Panc1 (cell line): Measurements from ENCODE around the gene CPLX3. TPM values are rescaled to one million over a fixed set of nuclear protein-coding genes. Genes with fewer than 3 reads are reported as not detected.

ENCODE experiments used
- ATAC-seq: fragments of 200-7000 bp; cut with Tn5 transposase; 2 replicates; pipeline ENCODE4 v1.9.1; 2020; ENCODE audit warnings: mild to moderate bottlenecking, moderate library complexity
- BruUV-seq: library from RNA; stranded (reverse); fragments of 400-500 nt; replicated peaks from 2 replicates; lab custom pipeline; 2021; lab: Mats Ljungman, UMichigan
- CTCF ChIA-PET: fragments of 300-600 bp; sonication (Branson Sonifier 250); formaldehyde crosslinking; loops from one replicate; lab custom pipeline; 2022; ENCODE audit warnings: antibody characterized with exemption; lab: Charles Lee
- POLR2A ChIA-PET: fragments of 300-600 bp; sonication (Branson Sonifier 250); formaldehyde crosslinking; loops from one replicate; lab custom pipeline; 2022; ENCODE audit warnings: antibody characterized with exemption; lab: Charles Lee
- DNase-seq: peaks from one replicate; pipeline ENCODE4 v3.0.0-alpha.2; 2010; ENCODE audit warnings: low read depth, low spot score
- H3K27ac ChIP-seq: 2 replicates; pipeline ENCODE4 v1.5.1; 2011; ENCODE audit warnings: mild to moderate bottlenecking, low read length, inconsistent platforms
- H3K27me3 ChIP-seq: fragments of 200-500 bp; sonication (Bioruptor generic); 2 replicates; pipeline ENCODE4 v1.6.0; 2014; ENCODE audit warnings: low read length, inconsistent platforms; ENCODE audit not compliant: control insufficient read depth, insufficient read depth
- H3K36me3 ChIP-seq: fragments of 200-500 bp; sonication (Bioruptor generic); 2 replicates; pipeline ENCODE4 v1.5.1; 2014; ENCODE audit warnings: inconsistent platforms, mild to moderate bottlenecking, low read length, moderate library complexity; ENCODE audit not compliant: control insufficient read depth, insufficient read depth
- H3K4me1 ChIP-seq: 2 replicates; pipeline ENCODE4 v1.5.1; 2011; ENCODE audit warnings: inconsistent platforms, mild to moderate bottlenecking, low read length, moderate library complexity; ENCODE audit not compliant: control insufficient read depth, insufficient read depth
- H3K4me3 ChIP-seq, 2 experiments: 2 replicates each; pipeline ENCODE4 v1.5.1; 2011 to 2012; ENCODE audit warnings: low read depth in 2 of 2, low read length in 2 of 2, mild to moderate bottlenecking in 2 of 2, inconsistent platforms in 1 of 2, moderate library complexity in 1 of 2
- H3K9me3 ChIP-seq: fragments of 200-500 bp; sonication (Bioruptor generic); 2 replicates; pipeline ENCODE4 v1.5.1; 2014; ENCODE audit warnings: low read depth, mild to moderate bottlenecking, inconsistent platforms, low read length, moderate library complexity; ENCODE audit not compliant: control insufficient read depth, insufficient read depth
- POLR2AphosphoS5 ChIP-seq: IDR thresholded peaks from 2 replicates; pipeline ENCODE4 v1.6.1; 2012; ENCODE audit warnings: mild to moderate bottlenecking, low read depth, low read length, moderate library complexity
- REST ChIP-seq, 2 experiments: IDR thresholded peaks; 2 replicates each; pipeline ENCODE4 v1.6.1; 2011 to 2012; ENCODE audit warnings: low read depth in 2 of 2, control low read depth in 1 of 2, low read length in 1 of 2, mild to moderate bottlenecking in 1 of 2, moderate library complexity in 1 of 2; ENCODE audit not compliant: insufficient read depth in 1 of 2
- SIN3A ChIP-seq: IDR thresholded peaks from 2 replicates; pipeline ENCODE4 v1.6.1; 2012; ENCODE audit warnings: low read depth, mild to moderate bottlenecking, low read length, moderate library complexity, borderline replicate concordance; ENCODE audit not compliant: insufficient read depth
- TCF7L2 ChIP-seq: IDR thresholded peaks from 2 replicates; pipeline ENCODE4 v1.6.1; 2011; ENCODE audit warnings: mild to moderate bottlenecking, low read depth, low read length, inconsistent platforms
- in situ Hi-C: cut with HindIII; loops from 2 replicates; pipeline ENCODE4 v1.10.0; 2016; ENCODE audit warnings: low sequenced_read_pairs, low pct_unique_long_range_greater_than_20kb
- intact Hi-C: fragments of 100-400 bp; cut with micrococcal nuclease; formaldehyde crosslinking; loops from one replicate; pipeline ENCODE4 v1.10.0; 2022; ENCODE audit not compliant: unreplicated experiment
- total RNA-seq: library from RNA; stranded (reverse); gene quantifications from one replicate; pipeline ENCODE4 v1.2.1, GENCODE V29; 2021; ENCODE audit not compliant: unreplicated experiment
- TF ChIP-seq, protein P1 (sequence below): fragments of 450-650 bp; IDR thresholded peaks from 2 replicates; pipeline ENCODE4 v1.5.1; 2017; ENCODE audit warnings: mild to moderate bottlenecking

Gene CPLX3
- total RNA-seq, 1 experiment from 2014 or later, result not detected

DNA sequence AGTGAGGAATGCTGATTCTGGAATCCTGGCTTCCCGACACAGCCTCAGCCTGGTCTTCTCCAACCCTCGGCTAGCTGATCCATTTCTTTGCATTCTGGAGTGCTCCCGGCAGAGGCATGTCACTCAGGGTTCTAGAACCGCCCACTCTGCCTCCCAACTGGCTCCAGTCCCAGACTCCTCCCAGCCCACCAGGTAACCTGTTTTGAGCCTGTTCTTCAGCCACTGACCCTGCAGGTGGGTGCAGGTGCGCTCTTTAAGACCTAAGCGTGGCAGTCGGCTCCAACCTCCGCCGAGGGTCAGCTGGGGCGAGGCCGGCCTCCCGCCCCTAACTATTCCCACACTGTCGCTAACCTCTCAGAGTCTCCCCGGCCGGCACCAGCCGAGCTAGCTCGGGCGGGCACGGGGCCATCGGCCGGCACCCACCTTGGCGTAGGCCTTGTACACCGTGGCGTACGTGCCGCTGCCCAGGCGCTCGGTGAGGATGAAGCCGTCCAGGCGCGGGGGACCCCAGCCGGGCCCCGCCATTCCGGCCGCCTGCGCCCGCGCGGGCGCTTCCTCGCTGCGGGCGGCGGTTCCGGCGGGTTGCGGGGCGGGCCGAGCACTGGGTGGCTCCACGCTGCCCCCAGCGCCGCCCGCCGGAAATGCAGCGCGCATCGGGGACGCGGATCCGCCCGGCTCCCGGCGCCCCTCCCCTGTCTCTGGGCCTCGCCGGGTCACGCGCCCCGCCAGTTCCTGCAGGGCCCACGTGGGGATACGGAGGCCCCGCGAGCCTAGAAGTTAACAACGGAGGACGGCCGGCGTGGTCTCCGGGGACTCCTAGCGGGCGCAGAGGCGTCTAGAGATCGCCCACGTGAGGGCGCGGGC, 16.4 kb downstream of the CPLX3 start, which contains the start of gene ULK3:
ULK3 (minus strand) TSS at position 576 of the 864 bp plus-strand sequence; CDS start at position 525, 51 bp downstream.
- BruUV-seq, result no TSS peak
- peak; percentile 92 for ATAC-seq
- intact Hi-C loops, result no loop called here
- no peaks in the 10 kb centered on the region for H3K27me3 ChIP-seq
- peaks cover 19% of the 10 kb centered on the region for H3K4me1 ChIP-seq
- in situ Hi-C loops, result no loop called here
- ChIA-PET CTCF (interaction anchor here (0.6 kb wide), 2 partner anchors 52 to 64 kb away, joined by 5 read pairs; no protein-coding TSS in a partner anchor), POLR2A (interaction anchor here (0.6 kb wide), 1 partner anchor 52 kb away, joined by 3 read pairs; no protein-coding TSS in a partner anchor)
- no peaks in the 10 kb centered on the region for H3K36me3 ChIP-seq
- peak; percentile 83 for TF ChIP-seq POLR2AphosphoS5
- TF ChIP-seq TCF7L2, result no peak
- TF ChIP-seq, protein P1, sequence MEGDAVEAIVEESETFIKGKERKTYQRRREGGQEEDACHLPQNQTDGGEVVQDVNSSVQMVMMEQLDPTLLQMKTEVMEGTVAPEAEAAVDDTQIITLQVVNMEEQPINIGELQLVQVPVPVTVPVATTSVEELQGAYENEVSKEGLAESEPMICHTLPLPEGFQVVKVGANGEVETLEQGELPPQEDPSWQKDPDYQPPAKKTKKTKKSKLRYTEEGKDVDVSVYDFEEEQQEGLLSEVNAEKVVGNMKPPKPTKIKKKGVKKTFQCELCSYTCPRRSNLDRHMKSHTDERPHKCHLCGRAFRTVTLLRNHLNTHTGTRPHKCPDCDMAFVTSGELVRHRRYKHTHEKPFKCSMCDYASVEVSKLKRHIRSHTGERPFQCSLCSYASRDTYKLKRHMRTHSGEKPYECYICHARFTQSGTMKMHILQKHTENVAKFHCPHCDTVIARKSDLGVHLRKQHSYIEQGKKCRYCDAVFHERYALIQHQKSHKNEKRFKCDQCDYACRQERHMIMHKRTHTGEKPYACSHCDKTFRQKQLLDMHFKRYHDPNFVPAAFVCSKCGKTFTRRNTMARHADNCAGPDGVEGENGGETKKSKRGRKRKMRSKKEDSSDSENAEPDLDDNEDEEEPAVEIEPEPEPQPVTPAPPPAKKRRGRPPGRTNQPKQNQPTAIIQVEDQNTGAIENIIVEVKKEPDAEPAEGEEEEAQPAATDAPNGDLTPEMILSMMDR, result peak; percentile 96
- peak; percentile 73 for TF ChIP-seq SIN3A
- H3K4me3 ChIP-seq, result peak within 1 kb of the TSS; percentile 87 to 97
- H3K9me3 ChIP-seq, result no peaks in the 10 kb centered on the region
- DNase-seq, result no peak
- peak within 1 kb of the TSS; percentile 97 for H3K27ac ChIP-seq

DNA sequence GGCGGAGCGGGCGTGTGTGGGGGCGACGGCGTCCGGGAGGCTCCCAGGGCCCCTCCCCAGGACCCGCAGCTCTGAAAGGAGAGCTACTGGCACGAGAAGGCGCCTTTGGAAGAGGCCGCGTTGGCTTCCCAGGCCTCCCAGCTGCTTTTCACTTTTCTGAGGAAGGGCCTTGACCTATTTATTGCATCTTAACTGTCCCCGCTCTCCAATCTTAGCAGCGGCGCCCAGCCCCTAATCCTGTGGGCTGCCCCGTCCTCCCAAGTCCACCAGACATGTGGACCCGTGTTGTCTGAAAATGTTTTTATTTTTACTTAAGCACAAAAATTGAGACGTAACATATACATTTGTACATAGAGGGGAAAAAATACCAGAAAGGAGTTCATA, 17.0 kb downstream of the CPLX3 start:
- DNase-seq (no peak), ATAC-seq (no peak)
- peaks cover 19% of the 10 kb centered on the region for H3K4me1 ChIP-seq
- TF ChIP-seq TCF7L2 (no peak), REST (IDR thresholded peaks at IDR 0.05; ENCODE audit: insufficient read depth in 1 of 2, low read depth in 2 of 2, low read length in 1 of 2) (no peak), POLR2AphosphoS5 (no peak), SIN3A (no peak)
- TF ChIP-seq, protein P1, result no peak
- CTCF ChIA-PET, result interaction anchor here (1.0 kb wide), 1 partner anchor 26 kb away, joined by 3 read pairs; no protein-coding TSS in a partner anchor
- no peaks in the 10 kb centered on the region for H3K9me3 ChIP-seq
- POLR2A ChIA-PET, result interaction anchor here (0.6 kb wide), 2 partner anchors 31 to 51 kb away, joined by 3 to 4 read pairs; no protein-coding TSS in a partner anchor
- no peaks in the 10 kb centered on the region for H3K36me3 ChIP-seq
- in situ Hi-C loops (no loop called here), intact Hi-C loops (no loop called here)
- no peaks in the 10 kb centered on the region for H3K27me3 ChIP-seq
- peak overlapping the region; percentile 97 for H3K27ac ChIP-seq
- H3K4me3 ChIP-seq, result peak overlapping the region; percentile 50 to 97
- BruUV-seq, result TSS peak; percentile 97
